Hypothalamus (tissue), 51 donors: ENCODE data around the gene EBLN2.
A peak's percentile ranks its signal among the peaks of the same experiment; 100 is the strongest.

Experiments used
- DNase-seq, 51 donors: peaks; one replicate each; lab custom pipeline; 2025; lab: John Stamatoyannopoulos, UW

The EBLN2 gene

GRCh38 chr3:73100741-73101559, 39.5 kb downstream of the EBLN2 start:
- peak in 49 of 51 donors; percentile 3 to 93 (median 68) for DNase-seq

- DNase-seq, result no peak
Observed at GRCh38 chr3:73101881-73102280, 40.4 kb downstream of the EBLN2 start.

- DNase-seq, result no peak
Observed at GRCh38 chr3:73107215-73107614, 45.8 kb downstream of the EBLN2 start.

GRCh38 chr3:73107676-73108187, 46.3 kb downstream of the EBLN2 start:
- no peak for DNase-seq

- no peak for DNase-seq
Observed at GRCh38 chr3:73108750-73109149, 47.3 kb downstream of the EBLN2 start.

GRCh38 chr3:73110530-73110929, 49.1 kb downstream of the EBLN2 start:
- no peak for DNase-seq
